GM18508 (cell line): Measurements from ENCODE around the gene WIPF3.

Source experiments
- ATAC-seq: cut with Tn5 transposase; IDR thresholded peaks from one replicate; pipeline ENCODE4 v1.9.1; 2021; ENCODE audit warnings: moderate number of reproducible peaks; ENCODE audit not compliant: insufficient read depth, unreplicated experiment

The WIPF3 gene

DNA sequence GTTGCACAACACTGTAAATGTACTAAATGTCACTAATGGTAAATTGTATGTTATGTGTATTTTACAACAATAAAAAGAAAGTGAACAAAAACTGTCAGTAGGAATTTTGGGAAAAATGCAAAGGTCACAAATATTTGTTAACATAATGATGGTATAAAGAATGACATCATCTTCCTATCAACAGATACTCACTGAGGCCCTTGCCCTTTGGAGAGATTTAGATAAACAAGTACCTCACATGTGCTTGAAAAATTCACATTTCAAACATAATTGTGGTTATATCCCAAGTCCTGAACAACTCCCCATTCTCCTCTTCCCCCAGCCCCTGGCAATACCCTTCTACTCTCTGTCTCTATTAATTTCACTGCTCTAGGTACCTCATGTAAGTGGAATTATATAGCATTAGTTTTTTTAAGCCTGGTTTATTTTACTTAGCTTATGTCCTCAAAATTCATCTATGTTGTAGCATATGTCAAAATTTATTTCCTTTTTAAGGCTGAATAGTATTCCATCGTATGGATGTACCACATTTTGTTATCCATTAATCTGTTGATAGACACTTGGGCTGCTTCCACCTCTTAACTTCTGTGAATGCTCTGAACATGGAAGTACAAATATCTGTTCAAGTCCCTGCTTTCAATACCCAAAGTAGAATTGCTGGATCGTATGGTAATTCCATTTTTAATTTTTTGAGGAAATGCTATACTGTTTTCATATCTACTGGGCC lies 90.5 kb downstream of the WIPF3 start:
- no peak for ATAC-seq

DNA sequence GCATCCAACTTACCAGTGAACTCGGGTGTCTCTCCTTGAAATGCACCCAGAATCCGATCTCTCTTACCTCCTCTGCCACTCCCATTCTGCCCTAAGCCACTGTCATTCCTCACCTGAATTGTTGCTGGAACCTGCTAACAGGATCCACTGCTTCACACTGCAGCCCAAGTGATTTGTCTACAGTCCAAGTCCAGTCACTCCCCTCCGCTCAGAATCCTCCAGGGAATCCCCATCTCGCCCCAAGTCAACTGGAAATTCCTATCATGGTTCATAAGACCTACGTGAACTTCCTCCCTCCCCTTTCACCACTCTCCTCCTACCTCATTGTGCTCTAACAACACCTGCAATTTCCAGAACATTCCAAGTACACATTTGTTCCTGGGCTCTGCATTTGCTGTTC lies 92.0 kb downstream of the WIPF3 start:
- no peak for ATAC-seq

DNA sequence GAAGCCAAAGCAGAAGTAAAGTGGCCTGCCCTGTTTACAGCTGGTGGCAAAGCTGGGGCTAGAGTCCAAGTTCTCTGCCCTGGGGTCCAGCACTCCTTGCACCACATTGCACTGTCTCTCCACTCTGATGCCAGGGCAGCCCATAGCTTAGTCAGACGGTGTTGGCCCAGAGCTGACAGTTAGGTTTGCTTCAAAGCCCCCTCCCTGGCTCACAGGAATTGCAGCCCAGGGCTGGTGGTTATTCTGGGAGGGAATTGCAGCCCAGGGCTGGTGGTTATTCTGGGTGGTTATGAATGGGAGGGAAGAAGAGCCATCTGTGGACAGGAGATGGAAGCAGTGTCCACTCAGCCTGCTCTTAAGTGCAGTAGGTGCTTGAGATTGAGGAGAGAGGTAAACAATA lies 94.4 kb downstream of the WIPF3 start:
- ATAC-seq: no peak

DNA sequence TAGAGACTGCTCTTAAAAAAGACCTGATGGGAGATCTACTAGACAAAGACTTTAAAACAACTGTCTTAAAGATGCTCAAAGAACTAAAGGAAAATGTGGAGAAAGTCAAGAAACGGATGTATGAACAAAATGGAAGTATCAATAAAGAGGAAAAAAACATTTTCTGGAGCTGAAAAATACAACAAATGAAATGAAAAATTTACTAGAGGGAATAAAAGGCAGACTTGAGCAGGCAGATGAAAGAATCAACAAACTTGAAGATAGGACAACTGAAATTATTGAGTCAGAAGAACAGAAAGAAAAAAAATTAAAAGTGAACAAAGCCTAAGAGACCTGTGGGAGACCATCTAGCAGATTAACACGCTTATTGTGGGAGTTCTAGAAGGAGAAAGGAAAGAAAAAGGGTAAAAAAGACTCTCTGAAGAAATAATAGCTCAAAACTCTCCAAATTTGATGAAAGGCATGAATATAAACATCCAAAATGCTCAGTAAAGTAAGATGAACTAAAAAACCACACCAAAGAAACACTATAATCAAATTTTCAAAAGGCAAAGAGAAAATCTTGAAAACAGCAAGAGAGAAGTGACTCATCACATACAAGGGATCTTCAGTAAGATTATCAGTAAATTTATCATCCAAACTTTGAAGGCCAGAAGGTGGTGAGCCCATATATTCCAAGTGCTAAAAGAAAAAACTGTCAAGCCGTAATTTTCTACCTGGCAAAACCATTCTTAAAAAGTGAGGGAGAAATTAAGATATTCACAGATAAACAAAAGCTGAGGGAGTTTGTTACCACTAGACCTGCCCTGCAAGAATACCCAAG lies 100.1 kb downstream of the WIPF3 start:
- ATAC-seq: no peak

DNA sequence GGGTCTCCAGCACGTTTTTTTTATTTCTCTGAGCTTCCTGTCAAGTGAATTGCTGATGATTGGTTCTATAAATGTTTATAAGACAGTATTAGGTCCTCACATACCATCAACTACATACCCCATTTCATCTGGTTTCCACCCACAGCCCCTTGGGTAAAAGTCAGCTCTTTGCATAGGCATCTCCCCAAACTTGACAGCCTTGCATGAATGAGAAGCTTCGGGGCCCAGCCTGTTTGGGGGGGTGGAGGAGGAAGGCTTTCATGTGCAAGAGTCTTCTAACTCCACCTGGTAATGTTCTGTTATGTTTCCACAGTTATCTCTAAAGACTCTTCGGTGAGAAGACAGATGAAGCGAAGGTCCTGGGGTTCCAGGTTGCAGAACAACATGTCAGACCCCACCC lies 107.9 kb downstream of the WIPF3 start:
- ATAC-seq: no peak

DNA sequence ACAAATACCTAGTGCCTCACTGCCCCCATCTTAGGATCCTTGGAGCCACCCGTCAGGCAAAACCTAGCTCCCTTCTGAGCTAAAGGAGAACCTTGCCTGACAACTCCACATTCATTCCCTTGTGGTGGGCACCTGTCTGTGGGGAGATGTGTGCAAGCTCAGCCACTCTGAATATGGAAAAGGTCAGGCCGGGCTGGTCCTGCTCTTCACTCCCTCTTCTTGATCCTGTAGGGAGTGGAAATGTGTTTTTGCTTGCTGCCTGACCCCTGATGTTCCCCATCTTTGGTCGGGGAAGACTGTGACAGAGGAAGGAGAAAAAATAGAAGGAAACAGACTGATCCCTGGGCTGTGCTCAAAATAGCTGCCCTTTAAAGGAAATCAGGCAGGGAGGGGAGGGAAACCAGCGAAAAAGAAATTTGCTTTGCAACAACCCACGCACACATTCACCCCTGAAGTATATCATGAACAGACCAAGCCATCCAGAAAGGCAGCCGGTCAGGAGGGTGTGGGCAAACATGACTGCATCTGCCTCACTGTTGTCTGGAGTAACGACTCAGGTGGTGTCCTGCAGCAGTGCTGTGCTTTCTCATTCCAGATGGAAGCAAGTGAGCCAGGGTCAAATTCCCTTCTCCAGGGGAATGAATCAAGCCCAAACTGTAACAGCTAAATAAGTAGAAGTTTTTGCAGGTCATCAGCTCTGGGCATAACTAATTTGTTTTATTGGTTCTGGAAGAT lies 109.3 kb downstream of the WIPF3 start:
- no peak for ATAC-seq

DNA sequence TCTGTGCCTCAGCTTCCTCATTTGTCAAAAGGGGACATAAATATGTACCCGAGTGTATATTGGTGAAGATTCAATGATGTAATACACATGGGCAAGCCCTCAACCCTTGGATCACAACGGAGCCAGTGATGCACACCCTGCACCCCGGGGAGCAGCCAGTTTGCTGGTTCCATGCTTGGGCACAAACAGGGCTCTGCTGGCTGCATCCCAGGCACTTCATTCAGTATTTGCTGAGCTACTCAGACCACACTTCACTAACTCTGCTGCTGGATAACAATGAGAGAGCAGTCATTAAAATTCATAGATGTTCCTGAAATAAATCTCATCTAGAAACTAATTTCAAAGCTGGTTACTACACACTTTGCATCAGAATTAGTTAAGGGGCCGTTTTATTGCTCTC lies 111.3 kb downstream of the WIPF3 start:
- ATAC-seq: no peak

DNA sequence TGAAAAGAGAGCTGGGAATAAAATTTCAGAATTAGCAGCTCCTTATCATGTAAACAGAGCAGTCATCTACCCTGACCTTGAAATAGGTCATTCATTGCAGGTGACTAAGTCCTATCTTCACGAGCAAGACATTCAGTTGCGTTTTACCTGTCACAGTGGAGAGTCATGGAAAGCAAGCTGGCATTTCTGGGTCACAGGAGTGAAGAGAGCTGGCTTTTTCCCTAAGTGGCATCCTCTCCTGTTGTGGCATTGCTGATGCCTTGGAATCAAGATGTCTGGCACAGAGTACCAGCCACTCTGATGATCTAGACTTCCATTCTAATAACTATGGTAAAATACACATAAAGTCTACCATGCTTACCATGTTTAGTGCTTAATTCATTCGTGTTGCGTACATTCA lies 112.5 kb downstream of the WIPF3 start:
- no peak for ATAC-seq

DNA sequence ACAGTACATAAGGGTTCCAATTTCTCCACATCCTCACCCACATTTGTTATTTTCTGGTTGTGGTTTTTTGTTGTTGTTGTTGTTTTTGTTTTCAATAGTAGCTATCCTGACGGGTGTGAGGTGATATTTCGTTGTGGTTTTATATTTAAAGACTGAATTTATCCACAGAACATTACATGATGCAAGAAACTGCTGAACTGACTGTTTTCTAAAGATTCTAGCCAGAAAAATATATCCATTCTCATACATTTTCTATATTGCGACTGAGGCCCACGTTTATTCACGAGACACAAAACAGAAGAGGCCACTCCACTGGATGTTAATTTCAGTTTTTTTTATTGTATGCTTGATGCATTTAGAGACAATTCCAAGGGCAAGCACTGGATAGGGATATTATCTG lies 113.5 kb downstream of the WIPF3 start:
- ATAC-seq: no peak

DNA sequence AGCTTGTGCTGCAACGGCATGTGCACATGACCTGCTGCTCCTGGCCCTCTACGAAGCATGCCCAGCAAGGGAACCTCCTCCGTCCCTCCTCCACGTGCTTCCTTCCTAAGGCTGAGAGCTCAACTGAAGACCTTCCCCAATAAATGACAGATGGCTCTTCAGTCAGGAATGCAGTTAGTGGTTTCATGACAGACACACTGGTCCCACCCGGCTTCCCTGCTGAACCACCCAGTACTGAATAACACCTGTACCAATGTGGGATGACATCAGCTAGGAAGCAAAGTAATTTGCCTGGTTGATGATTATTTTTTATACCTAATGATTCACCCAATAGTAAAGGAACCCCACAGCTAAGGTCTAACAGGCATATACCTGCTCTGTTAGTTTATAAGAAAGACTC lies 114.2 kb downstream of the WIPF3 start:
- no peak for ATAC-seq

DNA sequence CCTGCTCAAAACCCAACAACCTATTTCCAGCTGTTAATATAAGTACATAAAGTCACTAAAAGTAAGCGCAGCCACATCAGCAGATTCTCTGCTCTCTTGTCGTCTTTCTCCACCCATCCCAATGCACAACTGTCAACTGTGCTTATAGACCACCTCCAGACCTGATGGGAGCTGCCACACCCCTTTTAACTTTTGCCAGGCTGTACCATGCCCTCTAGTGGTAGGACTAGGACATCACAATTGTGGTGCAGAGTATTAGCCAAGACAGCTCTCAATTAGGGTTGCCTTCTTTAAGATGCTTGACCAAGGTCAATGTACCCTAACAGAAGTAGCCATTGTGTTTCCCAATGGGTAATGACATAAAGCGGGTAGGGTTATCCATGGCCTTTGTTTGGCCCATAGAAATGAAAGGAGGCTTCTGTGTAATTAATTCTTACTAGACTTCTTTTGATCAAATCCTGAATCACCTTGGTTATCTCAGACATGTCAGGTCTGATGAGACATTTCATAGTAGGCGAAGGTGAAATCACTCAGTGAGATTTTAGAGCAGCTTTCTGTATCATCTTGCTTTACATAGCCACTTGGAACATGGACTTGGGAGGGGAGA lies 115.2 kb downstream of the WIPF3 start:
- ATAC-seq: no peak

DNA sequence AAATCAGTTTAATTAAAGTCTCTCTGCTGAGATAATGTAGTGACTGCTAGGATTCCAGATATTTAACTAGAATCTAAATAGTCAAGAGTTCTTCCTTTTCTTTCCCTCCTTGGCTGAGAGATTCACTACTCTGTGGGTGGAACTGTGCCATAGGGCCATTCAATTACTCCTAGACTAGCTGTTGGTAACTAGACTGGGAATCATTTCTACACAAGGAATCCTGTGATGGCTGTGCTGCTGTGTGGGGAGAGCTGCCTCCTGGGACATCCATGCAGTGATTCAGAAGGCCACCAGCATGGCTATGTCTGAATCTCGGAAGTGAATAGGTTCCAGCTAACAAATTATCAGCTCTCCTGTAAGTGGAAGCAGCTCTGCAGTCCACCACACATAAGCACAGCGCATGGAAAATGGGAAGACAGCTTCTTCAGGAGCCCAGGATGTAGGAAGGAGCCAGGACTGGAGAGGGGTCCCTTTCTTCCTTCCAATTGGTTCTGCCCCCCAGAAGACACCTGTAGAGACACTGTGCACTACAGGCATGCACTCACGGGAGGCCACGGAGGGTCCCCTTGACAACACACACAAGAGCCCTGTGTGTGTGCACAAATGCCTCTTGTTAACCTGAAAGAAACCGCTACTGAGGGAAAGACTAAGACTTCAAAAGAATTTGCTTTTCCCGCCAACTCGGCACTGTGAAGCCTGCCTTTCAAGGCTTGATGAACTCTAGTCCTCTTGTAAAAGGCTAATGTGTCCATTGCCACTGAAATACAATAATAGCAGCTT lies 116.8 kb downstream of the WIPF3 start:
- ATAC-seq: no peak

DNA sequence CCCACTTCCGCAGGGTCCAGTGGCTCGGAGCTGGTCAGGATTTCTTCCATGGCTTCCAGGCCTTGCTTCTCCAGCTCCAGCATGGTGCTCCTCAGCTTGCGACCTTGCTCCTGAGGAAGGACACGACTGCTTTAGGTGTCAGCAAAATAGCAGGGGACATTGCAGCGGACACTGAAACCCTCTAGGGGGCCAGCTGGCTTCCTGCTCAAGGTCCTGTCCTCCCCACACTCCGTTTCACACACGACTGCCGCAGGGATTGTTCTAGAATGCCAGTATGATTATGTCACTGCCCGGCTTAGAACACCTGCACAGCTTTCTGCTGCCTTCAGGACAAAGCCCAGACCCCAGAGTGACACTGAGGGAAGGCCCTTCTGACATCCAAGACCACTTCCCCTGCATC lies 117.7 kb downstream of the WIPF3 start:
- no peak for ATAC-seq

DNA sequence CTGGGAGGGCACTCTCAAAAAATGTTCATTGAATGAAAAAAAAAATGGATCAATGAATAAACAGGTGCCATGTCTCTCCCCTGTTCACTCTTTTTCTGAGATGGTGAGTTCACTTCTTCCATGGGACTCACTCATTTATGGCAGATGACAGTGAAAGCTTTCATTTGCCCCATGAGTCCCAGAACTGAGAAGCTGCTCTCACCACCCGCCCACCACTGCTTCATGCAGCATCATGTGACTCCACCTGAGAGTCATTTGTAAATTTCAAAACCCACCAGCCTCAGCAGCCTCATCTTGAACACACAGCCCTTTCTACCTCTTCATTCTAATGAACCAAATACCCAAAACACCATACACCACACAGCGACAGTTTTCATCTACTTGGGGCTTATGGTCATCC lies 118.4 kb downstream of the WIPF3 start:
- ATAC-seq: no peak

DNA sequence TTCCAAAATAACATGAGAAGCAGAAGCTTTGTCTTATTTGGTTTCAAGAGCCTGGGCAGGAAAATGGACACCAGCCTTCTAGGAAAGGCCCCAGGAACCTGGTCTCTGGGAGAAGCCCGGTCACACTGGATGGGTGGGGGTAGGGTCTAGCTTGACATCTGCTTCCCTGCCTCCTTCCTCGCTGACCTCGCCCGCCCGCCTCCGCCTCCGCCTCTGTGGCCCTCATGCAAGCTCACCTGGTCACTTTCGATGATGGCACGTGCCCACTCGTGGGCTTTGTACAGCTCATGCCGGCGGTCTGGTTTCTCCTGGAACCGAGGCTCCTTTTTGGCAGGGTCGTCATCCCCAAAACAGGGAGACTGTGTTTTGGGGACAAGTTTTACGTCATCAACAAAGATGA lies 119.9 kb downstream of the WIPF3 start:
- ATAC-seq: no peak

DNA sequence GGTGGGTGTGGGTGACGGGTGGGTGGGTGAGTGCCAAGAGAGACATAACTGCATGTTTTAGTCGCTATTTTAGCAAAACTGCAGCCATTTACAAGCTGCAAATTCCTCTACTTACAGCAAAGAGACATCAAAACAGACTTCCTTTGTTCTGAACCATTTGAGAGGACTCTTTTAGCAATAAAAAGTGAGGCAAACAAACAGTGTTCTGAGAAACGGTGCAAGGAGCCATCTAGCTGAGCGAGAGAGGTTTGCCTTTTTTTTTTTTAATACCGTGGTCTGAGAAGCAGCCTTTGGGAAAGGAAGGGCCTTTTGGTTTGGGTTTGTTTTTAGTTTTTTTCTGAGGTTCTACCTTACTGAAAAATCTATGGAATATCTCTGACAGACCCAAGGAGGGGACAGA lies 120.4 kb downstream of the WIPF3 start:
- ATAC-seq: no peak

DNA sequence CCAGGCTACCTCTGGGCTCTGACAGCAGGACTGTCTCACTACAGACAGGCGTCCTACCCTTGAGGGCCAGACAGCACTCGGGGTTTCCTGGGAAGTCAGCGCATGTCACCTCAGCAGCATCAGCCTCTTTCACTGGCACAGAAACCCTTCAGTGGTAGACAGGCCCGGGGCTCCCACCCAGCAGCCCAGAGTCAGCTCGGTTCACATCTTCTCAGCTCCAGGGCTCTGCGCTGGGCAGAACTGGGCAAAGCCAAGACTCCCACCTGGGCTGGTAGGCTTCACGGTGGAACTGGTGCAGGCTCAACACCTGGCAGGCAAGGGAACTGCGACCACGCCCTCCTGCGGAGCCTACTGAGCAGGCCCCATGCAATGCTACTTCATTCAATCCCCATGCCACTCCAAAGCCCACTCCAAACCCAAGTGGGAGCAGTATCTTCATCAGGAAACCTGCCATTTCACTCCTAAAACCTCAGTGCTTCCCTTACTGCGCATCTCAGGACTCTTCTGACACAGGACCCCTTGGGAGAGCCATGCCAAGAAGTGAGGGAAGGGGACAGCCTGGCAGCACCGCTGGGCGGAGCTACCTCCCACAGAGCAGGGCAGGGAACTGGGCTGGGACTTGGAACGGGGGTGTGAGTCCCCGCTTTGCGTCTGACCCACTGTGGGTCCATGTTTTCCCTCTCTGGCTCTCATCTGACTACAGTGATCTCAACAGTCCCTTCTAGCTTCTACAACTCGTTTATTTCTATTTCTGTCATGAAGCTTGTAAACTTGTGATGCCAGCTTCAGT lies 122.9 kb downstream of the WIPF3 start:
- ATAC-seq: no peak

DNA sequence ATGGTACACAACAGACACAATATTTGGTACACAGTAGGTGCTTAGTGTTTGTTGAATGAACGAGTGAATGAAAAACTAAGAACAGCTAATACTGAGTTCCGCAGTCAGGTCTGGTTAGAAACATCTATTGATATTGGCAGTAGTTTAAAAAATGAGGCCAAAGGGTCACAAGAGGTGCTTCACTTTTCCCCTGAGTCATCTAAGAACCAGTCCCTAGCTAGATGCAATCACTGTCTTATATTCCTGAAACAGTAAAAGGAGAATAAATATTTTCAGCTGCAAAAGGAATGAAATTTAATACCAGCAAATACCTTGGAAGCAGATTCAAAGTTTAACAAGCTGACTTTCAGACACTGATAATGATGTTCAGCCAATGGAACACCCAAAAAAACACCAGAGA lies 128.8 kb downstream of the WIPF3 start:
- ATAC-seq: no peak

DNA sequence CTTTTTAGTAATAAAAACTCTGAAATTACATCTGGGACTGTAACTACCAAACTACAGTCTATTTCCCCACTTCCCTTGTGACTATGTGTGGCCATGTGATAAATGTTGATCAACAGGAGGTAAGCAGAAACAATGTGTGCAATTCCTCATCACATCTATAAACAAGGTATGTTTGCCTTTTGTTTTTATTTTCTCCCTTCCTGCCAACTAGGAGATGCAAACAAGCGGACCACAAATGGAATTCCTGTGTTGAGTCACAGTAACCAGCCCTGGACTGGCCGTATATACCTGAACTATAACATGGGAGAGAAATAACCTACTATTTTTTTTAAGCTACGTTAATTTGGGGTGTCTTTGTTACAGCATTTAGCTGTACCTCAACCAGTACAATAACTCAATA lies 130.8 kb downstream of the WIPF3 start:
- ATAC-seq: no peak
